Pancreas (tissue), 10 donors: ENCODE data around the gene OR4D10. TPM values are rescaled to one million over a fixed set of nuclear protein-coding genes. Genes with fewer than 3 reads are reported as not detected.
"Not testable (repeated sequence)": the region's sequence is repeated elsewhere in the genome, so short reads cannot be mapped to it uniquely, and the experiment has no call there.

Experiments
- ATAC-seq, 4 donors: fragments of 200-7000 bp; cut with Tn5 transposase; one replicate each; pipeline versions ENCODE4 v1.8.0 to v1.9.1; 2020; ENCODE audit warnings: mild to moderate bottlenecking in 4 of 4, moderate library complexity in 4 of 4
- DNase-seq, 6 donors: peaks; one replicate each; pipeline ENCODE4 v3.0.0-alpha.2; 2020
- FAIRE-seq: peaks from 2 replicates; lab custom pipeline; 2012; peaks lifted over from hg19 to GRCh38; lab: Jason Lieb, UNC
- H3K27ac ChIP-seq, 4 donors: fragments of 200-600 bp; sonication (generic); 1 replicate in 3 of 4; 2 replicates in 1 of 4; pipeline versions ENCODE4 v1.5.0 to v1.8.0; 2020
- H3K27me3 ChIP-seq, 4 donors: fragments of 200-600 bp; one replicate each; pipeline ENCODE4 v1.8.0; 2021
- H3K36me3 ChIP-seq, 3 donors: fragments of 200-600 bp; sonication (generic) in 1 of 3; one replicate each; pipeline versions ENCODE4 v1.5.0 to v1.8.0; 2020 to 2021
- H3K4me1 ChIP-seq, 3 donors: fragments of 200-600 bp; one replicate each; pipeline ENCODE4 v1.8.0; 2021
- H3K4me3 ChIP-seq, 4 donors: fragments of 200-600 bp; sonication (generic) in 2 of 4; one replicate each; pipeline versions ENCODE4 v1.5.0 to v1.8.0; 2020 to 2021
- H3K9me3 ChIP-seq, 4 donors: fragments of 200-600 bp; one replicate each; pipeline ENCODE4 v1.8.0; 2021
- WGBS, 2 donors: extraction: QIAGEN DNeasy Blood & Tissue Kit; methylation state at CpG; one replicate each; pipeline ENCODE4 v1.1.7; 2013; 5-methylcytosine and 5-hydroxymethylcytosine counted together
- intact Hi-C, 3 donors: fragments of 100-400 bp; cut with DNase I; formaldehyde crosslinking; loops; one replicate each; pipeline versions ENCODE4 v1.11.1 to v1.14.2; 2022
- polyA plus RNA-seq, 2 donors: library from polyadenylated mRNA; stranded (reverse); fragments of 200-250 nt; gene quantifications; one replicate each; pipeline ENCODE4 v1.2.3, GENCODE V29; 2013
- total RNA-seq, 6 donors: library from RNA; stranded (reverse); fragmentation: NEBNext Ultra II Directional in 4 of 6; extraction: Animal tissue kit (Norgen Biotek cat#: 25700) in 4 of 6; gene quantifications; one replicate each; pipeline versions ENCODE4 v1.2.1 to v1.2.4, GENCODE V29; 2021 to 2023
- TF ChIP-seq, protein P1 (sequence below), 4 donors: fragments of 200-600 bp; sonication (generic) in 3 of 4; IDR thresholded peaks; one replicate each; pipeline versions ENCODE4 v1.5.0 to v1.8.0; 2021; ENCODE audit warnings: antibody characterized with exemption in 4 of 4
- donor health status: healthy with polysubstance abuse.
- donor health status: DM: no; HTN: no; CAD: no; lungs with moderate emphysema.
- donor health status: DM: no; HTN: no; CAD: no.
- donor health status: control.
- donor health status: control.
- donor health status: Bipolar disorder and iron deficiency.
- donor health status: DM: yes; HTN: yes; CAD: no.
- donor health status: DM: no; HTN: no; CAD: no.
- donor health status: DM: no; HTN: no; CAD: no.
- donor health status: DM: yes; HTN: yes; CAD: no.

OR4D10 gene
- total and polyA plus RNA-seq, 8 donors: not detected

DNA sequence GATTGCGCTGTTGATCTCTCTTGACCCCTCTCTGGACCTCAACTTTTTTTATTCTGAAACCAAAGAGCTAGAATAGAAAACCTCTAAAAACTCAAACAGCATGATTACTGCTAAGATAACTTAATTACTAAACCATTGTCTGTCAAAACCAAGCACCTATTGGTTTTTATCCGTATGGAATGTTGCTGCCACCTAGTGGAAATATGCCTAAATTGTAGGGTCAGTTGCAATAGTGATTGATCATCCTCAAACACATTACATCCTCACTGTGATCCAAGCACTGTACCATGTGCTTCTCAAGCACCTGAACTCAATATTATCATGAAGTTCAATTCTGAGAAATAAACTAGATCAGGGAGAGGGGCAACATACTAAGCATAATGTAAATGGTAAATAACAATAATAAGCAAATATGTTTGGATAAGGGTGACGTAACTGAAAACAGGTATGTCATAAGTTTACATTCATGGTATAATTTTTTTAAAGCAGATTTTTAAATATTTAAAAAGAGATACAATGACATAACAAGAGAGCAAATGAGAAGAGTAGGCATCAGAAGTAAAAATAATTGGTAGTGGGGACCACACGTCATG lies 43.1 kb upstream of the OR4D10 start:
- peaks cover 0 to 3% (median 0%) of the 10 kb centered on the region in 3 donors for H3K4me1 ChIP-seq
- FAIRE-seq (peak; percentile 57), DNase-seq (peak in 3 of 6 donors; percentile 8 to 42 (median 20)), ATAC-seq (peak; percentile 67 to 90 (median 80))
- no peaks in the 10 kb centered on the region for H3K9me3 ChIP-seq
- no peak overlapping the region for H3K4me3 ChIP-seq
- no peaks in the 10 kb centered on the region for H3K36me3 ChIP-seq
- no peak overlapping the region for H3K27ac ChIP-seq
- TF ChIP-seq, protein P1, sequence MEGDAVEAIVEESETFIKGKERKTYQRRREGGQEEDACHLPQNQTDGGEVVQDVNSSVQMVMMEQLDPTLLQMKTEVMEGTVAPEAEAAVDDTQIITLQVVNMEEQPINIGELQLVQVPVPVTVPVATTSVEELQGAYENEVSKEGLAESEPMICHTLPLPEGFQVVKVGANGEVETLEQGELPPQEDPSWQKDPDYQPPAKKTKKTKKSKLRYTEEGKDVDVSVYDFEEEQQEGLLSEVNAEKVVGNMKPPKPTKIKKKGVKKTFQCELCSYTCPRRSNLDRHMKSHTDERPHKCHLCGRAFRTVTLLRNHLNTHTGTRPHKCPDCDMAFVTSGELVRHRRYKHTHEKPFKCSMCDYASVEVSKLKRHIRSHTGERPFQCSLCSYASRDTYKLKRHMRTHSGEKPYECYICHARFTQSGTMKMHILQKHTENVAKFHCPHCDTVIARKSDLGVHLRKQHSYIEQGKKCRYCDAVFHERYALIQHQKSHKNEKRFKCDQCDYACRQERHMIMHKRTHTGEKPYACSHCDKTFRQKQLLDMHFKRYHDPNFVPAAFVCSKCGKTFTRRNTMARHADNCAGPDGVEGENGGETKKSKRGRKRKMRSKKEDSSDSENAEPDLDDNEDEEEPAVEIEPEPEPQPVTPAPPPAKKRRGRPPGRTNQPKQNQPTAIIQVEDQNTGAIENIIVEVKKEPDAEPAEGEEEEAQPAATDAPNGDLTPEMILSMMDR (IDR thresholded peaks at IDR 0.05): peak; percentile 45 to 80 (median 73)
- intact Hi-C loops: loop anchor here in 2 of 3 donors (5.0 to 10.0 kb wide), 3 partner anchors 165 to 255 kb away; partner anchors contain the start of gene DTX4 (in 1 of the 2)
- no peaks in the 10 kb centered on the region for H3K27me3 ChIP-seq
- 55 to 58% methylated on average over 4 of the region's 4 CpGs for WGBS, 2 donors

DNA sequence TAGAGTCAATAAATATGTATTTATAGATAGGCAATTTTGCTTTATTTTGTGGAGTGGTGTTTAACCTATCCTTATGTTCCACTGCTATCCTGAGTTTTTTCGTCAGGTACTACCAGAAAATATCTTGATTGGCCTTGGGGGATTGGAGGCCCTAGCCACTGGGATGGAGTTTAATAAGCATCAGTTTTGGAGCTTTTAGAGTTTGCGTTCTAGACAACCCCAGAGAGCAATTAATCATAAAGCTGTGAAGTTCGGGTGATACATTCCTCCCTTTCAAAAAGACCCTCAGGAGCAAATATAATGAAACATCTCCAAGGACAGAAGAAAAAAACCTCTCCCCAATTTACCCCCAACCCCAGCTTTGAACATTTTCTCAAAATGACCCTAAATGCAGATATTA lies 36.9 kb upstream of the OR4D10 start, which contains the start of gene OR5A1:
Gene OR5A1 (plus strand): TSS at position 301 of the 400 bp plus-strand sequence. CDS start 6,700 bp downstream, outside the sequence.
- no peak for FAIRE-seq
- no peaks in the 10 kb centered on the region for H3K36me3 ChIP-seq
- intact Hi-C loops: no loop called here

DNA sequence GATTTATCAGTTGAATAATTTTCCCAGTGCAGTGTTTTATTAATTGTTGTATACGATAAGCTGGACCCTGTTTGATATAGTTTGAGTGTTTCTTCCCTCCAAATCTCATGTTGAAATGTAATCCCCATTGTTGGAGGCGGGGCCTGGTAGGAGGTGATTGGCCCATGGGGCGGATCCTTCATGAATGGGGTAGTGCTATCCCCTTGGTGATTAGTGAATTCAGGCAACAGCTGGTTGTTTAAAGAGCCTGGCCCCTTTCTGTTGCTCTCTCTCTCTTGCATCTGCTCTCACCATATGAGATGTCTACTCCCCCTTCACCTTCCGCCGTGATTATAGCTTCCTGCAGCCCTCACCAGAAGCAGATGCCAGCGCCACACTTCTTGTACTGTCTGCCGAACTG lies 35.3 kb upstream of the OR4D10 start:
- intact Hi-C loops: no loop called here
- no peaks in the 10 kb centered on the region for H3K27me3 ChIP-seq
- TF ChIP-seq, protein P1 (IDR thresholded peaks at IDR 0.05): no peak
- no peak overlapping the region for H3K27ac ChIP-seq
- DNase-seq (no peak), ATAC-seq (no peak), FAIRE-seq (no peak)
- WGBS, 2 donors: 87 to 88% methylated on average over 7 of the region's 7 CpGs
- H3K4me1 ChIP-seq: no peaks in the 10 kb centered on the region
- no peaks in the 10 kb centered on the region for H3K36me3 ChIP-seq
- no peak overlapping the region for H3K4me3 ChIP-seq
- no peaks in the 10 kb centered on the region for H3K9me3 ChIP-seq

More for the DNA sequence above, 36.9 kb upstream of the OR4D10 start, which contains the start of gene OR5A1:
- DNase-seq: no peak
- no peak within 1 kb of the TSS for H3K27ac ChIP-seq
- no peak for ATAC-seq
- no peak within 1 kb of the TSS for H3K4me3 ChIP-seq
- TF ChIP-seq, protein P1 (IDR thresholded peaks at IDR 0.05): no peak
- H3K4me1 ChIP-seq: no peaks in the 10 kb centered on the region
- no peaks in the 10 kb centered on the region for H3K9me3 ChIP-seq
- H3K27me3 ChIP-seq: no peaks in the 10 kb centered on the region
- WGBS, 2 donors: 53 to 63% methylated on average over 3 of the region's 3 CpGs

GRCh38 chr11:59445624-59446023 lies 27.5 kb upstream of the OR4D10 start:
- H3K9me3 ChIP-seq, DNase-seq, H3K36me3 ChIP-seq, FAIRE-seq, H3K27ac ChIP-seq, H3K4me3 ChIP-seq, intact Hi-C loops, H3K4me1 ChIP-seq, ATAC-seq, H3K27me3 ChIP-seq: not testable (repeated sequence)
- WGBS, 2 donors: 77 to 80% methylated on average over 1 of the region's 1 CpG

DNA sequence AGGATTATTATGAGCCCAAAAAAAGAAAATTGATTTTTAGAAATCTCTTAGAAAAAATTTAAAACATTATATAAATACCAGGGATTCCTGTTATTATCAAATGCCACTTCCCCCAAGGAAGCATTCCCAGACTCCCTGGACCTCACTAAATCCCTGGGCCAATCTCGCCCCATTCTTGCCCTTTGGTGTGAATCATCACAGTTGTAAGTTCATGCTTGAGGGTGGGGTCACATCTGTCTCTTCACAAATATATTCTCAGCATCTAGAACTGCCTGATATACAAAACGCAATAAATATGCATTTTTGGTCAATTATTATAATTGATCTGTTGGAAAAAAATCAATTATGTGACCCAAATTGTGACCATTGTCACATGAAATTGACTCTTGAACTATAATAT lies 24.6 kb upstream of the OR4D10 start:
- 56 to 59% methylated on average over 2 of the region's 2 CpGs for WGBS, 2 donors
- no peaks in the 10 kb centered on the region for H3K27me3 ChIP-seq
- no peaks in the 10 kb centered on the region for H3K36me3 ChIP-seq
- no peak overlapping the region for H3K4me3 ChIP-seq
- ATAC-seq (no peak), DNase-seq (no peak), FAIRE-seq (no peak)
- no peaks in the 10 kb centered on the region for H3K9me3 ChIP-seq
- intact Hi-C loops: no loop called here
- H3K27ac ChIP-seq: no peak overlapping the region
- TF ChIP-seq, protein P1 (IDR thresholded peaks at IDR 0.05): no peak
- H3K4me1 ChIP-seq: no peaks in the 10 kb centered on the region
